ENCODE measurements around the gene LHX3.

- no peak for TF ChIP-seq EZH2phosphoT487 (IDR thresholded peaks at IDR 0.05; ENCODE audit: low read depth)
- no peak for TF ChIP-seq CTCF (IDR thresholded peaks at IDR 0.05; ENCODE audit: low read depth, low read length)
These were observed 47.4 kb upstream of the LHX3 start for GRCh38 chr9:136252281-136252680.

All from OCI-LY3 (cell line).